Thyroid gland (tissue), 4 donors: ENCODE measurements around the gene ZFAND4. TPM values are rescaled to one million over a fixed set of nuclear protein-coding genes. Genes with fewer than 3 reads are reported as not detected.

Source experiments
- DNase-seq, 2 donors: peaks; one replicate each; pipeline ENCODE4 v3.0.0-alpha.2; 2019
- H3K27ac ChIP-seq, 3 donors: fragments of 200-600 bp; sonication (generic); 1 replicate in 2 of 3; 2 replicates in 1 of 3; pipeline ENCODE4 v1.5.1; 2016 to 2019; ENCODE audit warnings: mild to moderate bottlenecking in 1 of 3, moderate library complexity in 1 of 3
- H3K27me3 ChIP-seq: fragments of 200-600 bp; sonication (generic); one replicate; pipeline ENCODE4 v1.5.1; 2019
- H3K36me3 ChIP-seq, 2 donors: fragments of 200-600 bp; sonication (generic); one replicate each; pipeline ENCODE4 v1.5.1; 2016 to 2019
- H3K4me1 ChIP-seq, 2 donors: fragments of 200-600 bp; sonication (generic); one replicate each; pipeline ENCODE4 v1.5.1; 2017 to 2019
- H3K4me3 ChIP-seq, 3 donors: fragments of 200-600 bp; sonication (generic); replicated peaks in 1 of 3; 1 replicate in 2 of 3; 2 replicates in 1 of 3; pipeline ENCODE4 v1.5.1; 2016; ENCODE audit warnings: mild to moderate bottlenecking in 1 of 3
- H3K9me3 ChIP-seq: fragments of 200-600 bp; sonication (generic); one replicate; pipeline ENCODE4 v1.5.1; 2017
- CTCF ChIP-seq, 6 experiments: fragments of 200-600 bp in 3 of 6; fragments of 450-650 bp in 3 of 6; sonication (generic) in 3 of 6; IDR thresholded peaks; one replicate each; pipeline ENCODE4 v1.5.1; 2016 to 2019; ENCODE audit warnings: antibody characterized with exemption in 6 of 6, mild to moderate bottlenecking in 2 of 6, inconsistent platforms in 1 of 6, moderate library complexity in 1 of 6
- POLR2A ChIP-seq, 2 donors: fragments of 450-650 bp; IDR thresholded peaks; one replicate each; pipeline ENCODE4 v1.6.1; 2017; ENCODE audit warnings: antibody characterized with exemption in 2 of 2, mild to moderate bottlenecking in 2 of 2, moderate library complexity in 1 of 2
- WGBS, 2 donors: methylation state at CpG; one replicate each; pipeline ENCODE4 v1.1.5; 2017; 5-methylcytosine and 5-hydroxymethylcytosine counted together
- intact Hi-C: fragments of 100-400 bp; cut with DNase I; formaldehyde crosslinking; loops from one replicate; pipeline ENCODE4 v1.15.1; 2023
- total RNA-seq, 4 donors: library from RNA; depleted of rRNA; stranded (reverse); fragments of >200 nt; gene quantifications; one replicate each; pipeline ENCODE4 v1.2.3, GENCODE V29; 2016

The ZFAND4 gene
- total RNA-seq, 4 donors from 2014 or later, result 43.2 to 52.0 (median 49.9) TPM

DNA sequence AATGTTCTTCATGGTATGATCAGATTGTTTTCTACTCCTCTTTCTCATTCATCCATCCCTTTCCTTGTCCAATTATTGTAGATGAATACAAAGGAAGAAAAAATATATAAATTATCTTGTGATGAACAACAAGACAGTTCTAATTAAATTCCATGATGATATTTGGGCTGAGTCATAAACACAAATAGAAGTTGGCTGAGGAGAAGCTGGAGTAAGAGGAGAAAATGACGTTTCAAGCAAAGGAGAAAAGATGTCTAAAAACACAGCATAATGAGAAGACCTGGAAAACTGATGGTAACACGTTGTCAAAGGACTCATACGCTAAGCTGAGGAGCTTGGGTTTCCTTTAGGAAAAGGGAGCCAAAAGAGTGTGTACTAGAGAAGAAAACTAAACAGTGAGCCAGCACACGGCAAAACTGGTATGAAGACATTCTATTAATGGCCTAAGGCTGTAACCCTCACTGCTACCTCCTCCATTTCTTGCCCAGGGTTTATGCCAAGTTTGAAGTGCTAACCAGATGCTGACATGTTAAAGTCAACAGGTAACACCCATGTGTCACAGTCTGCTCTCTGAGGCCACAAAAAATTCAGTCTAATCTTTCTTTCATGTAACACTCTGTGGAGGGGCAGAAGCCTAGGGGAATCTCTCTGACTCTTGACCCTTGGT lies 26.1 kb downstream of the ZFAND4 start:
- Histone ChIP-seq H3K9me3 (no peaks in the 10 kb centered on the region), H3K4me3 (no peak overlapping the region), H3K27me3 (no peaks in the 10 kb centered on the region), H3K36me3 (peaks cover 11 to 14% of the 10 kb centered on the region in 2 donors), H3K4me1 (no peaks in the 10 kb centered on the region), H3K27ac (no peak overlapping the region)
- no peak for DNase-seq
- 88 to 92% methylated on average over 4 of the region's 4 CpGs for WGBS, 2 donors
- TF ChIP-seq POLR2A (IDR thresholded peaks at IDR 0.05) (no peak), CTCF (IDR thresholded peaks at IDR 0.05) (no peak)
- intact Hi-C loops, result no loop called here

DNA sequence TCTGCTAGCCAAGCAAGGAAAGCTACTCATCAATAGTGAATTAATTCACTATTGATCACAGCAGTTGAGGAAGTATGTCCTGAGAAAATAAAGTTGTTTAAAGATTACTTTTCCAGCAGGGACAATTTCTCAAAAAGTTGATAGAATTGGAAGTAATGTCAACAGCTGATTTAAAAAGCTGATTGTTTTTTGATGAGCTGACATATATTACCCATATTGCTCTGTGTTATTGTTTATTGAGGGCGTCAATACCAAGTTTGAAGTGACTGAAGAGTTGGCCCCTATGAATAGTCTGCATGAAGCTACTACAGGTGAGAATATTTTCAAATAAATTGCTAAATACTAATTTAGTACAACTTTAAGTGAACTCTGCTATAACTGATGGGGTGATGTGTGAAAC lies 28.0 kb downstream of the ZFAND4 start:
- Histone ChIP-seq H3K4me1 (no peaks in the 10 kb centered on the region), H3K36me3 (peaks cover 8 to 10% of the 10 kb centered on the region in 2 donors), H3K9me3 (no peaks in the 10 kb centered on the region), H3K27me3 (no peaks in the 10 kb centered on the region), H3K27ac (no peak overlapping the region), H3K4me3 (no peak overlapping the region)
- intact Hi-C loops, result no loop called here
- DNase-seq, result no peak
- 97 to 100% methylated on average over 1 of the region's 1 CpG for WGBS, 2 donors
- TF ChIP-seq CTCF (IDR thresholded peaks at IDR 0.05) (no peak), POLR2A (IDR thresholded peaks at IDR 0.05) (no peak)

DNA sequence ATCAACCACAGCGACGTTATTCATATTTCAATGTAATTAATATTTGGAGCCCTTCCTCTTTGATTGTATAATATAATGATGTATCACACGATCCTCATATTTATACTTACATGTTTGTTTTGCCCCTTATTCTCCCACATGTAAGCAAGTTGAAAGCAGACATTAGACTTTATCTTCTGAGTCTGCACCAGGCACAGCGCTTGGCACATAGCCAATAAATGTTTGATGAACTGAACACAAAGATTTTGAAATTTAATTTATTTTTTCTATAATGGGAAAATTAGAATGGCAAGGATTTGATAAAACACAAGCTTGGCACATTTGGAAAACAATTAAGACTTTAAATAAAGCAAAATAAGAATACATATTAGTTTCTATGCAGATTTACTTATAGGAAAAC lies 31.6 kb downstream of the ZFAND4 start:
- Histone ChIP-seq H3K4me1 (no peaks in the 10 kb centered on the region), H3K27me3 (no peaks in the 10 kb centered on the region), H3K36me3 (peaks cover 0 to 2% of the 10 kb centered on the region in 2 donors), H3K9me3 (no peaks in the 10 kb centered on the region), H3K27ac (no peak overlapping the region), H3K4me3 (no peak overlapping the region)
- no peak for DNase-seq
- WGBS, 2 donors, result 94 to 97% methylated on average over 4 of the region's 4 CpGs
- intact Hi-C loops, result no loop called here
- no peak for TF ChIP-seq CTCF (IDR thresholded peaks at IDR 0.05)
- TF ChIP-seq POLR2A (IDR thresholded peaks at IDR 0.05), result no peak

GRCh38 chr10:45640049-45640448 lies 32.5 kb downstream of the ZFAND4 start:
- Histone ChIP-seq H3K36me3 (peaks cover 0 to 1% of the 10 kb centered on the region in 2 donors), H3K4me3 (no peak overlapping the region), H3K9me3 (no peaks in the 10 kb centered on the region), H3K4me1 (no peaks in the 10 kb centered on the region), H3K27me3 (no peaks in the 10 kb centered on the region), H3K27ac (no peak overlapping the region)
- no peak for TF ChIP-seq CTCF (IDR thresholded peaks at IDR 0.05)
- no peak for TF ChIP-seq POLR2A (IDR thresholded peaks at IDR 0.05)
- intact Hi-C loops, result no loop called here
- WGBS, 2 donors, result 95 to 97% methylated on average over 1 of the region's 1 CpG
- DNase-seq, result no peak

- Histone ChIP-seq H3K4me3 (no peak overlapping the region), H3K9me3 (no peaks in the 10 kb centered on the region), H3K4me1 (no peaks in the 10 kb centered on the region), H3K27ac (no peak overlapping the region), H3K36me3 (no peaks in the 10 kb centered on the region), H3K27me3 (no peaks in the 10 kb centered on the region)
- TF ChIP-seq CTCF (IDR thresholded peaks at IDR 0.05), result no peak
- no peak for TF ChIP-seq POLR2A (IDR thresholded peaks at IDR 0.05)
- intact Hi-C loops, result no loop called here
- 82 to 91% methylated on average over 5 of the region's 5 CpGs for WGBS, 2 donors
- no peak for DNase-seq
Observed at GRCh38 chr10:45627412-45628048, 45.0 kb downstream of the ZFAND4 start.
